Activated CD8-positive, alpha-beta memory T cell treated with anti-CD3 and anti-CD28 coated beads for 4 hours (primary cell): Measurements from ENCODE around the gene LHFPL2.

Experiments used
- DNase-seq, 2 donors: peaks; one replicate each; pipeline ENCODE4 v3.0.0-alpha.2; 2020; ENCODE audit warnings: low read depth in 2 of 2

LHFPL2 gene

GRCh38 chr5:78523314-78524193 lies 125.0 kb downstream of the LHFPL2 start:
- no peak for DNase-seq

- DNase-seq: no peak
Measured at GRCh38 chr5:78522476-78523260, 125.9 kb downstream of the LHFPL2 start.

GRCh38 chr5:78521455-78521854 lies 127.1 kb downstream of the LHFPL2 start:
- DNase-seq: no peak

GRCh38 chr5:78519198-78519941 lies 129.2 kb downstream of the LHFPL2 start:
- DNase-seq: no peak

GRCh38 chr5:78518365-78519197 lies 130.0 kb downstream of the LHFPL2 start:
- no peak for DNase-seq

- DNase-seq: no peak
Measured at GRCh38 chr5:78515670-78516069, 132.9 kb downstream of the LHFPL2 start.

- no peak for DNase-seq
Measured at GRCh38 chr5:78514427-78515330, 133.9 kb downstream of the LHFPL2 start.

GRCh38 chr5:78513441-78513840 lies 135.1 kb downstream of the LHFPL2 start:
- DNase-seq: no peak

- no peak for DNase-seq
Measured at GRCh38 chr5:78512435-78512834, 136.1 kb downstream of the LHFPL2 start.

- no peak for DNase-seq
Measured at GRCh38 chr5:78511121-78511906, 137.3 kb downstream of the LHFPL2 start.

GRCh38 chr5:78509884-78510769 lies 138.4 kb downstream of the LHFPL2 start:
- no peak for DNase-seq

- no peak for DNase-seq
Measured at GRCh38 chr5:78509145-78509865, 139.3 kb downstream of the LHFPL2 start.

- no peak for DNase-seq
Measured at GRCh38 chr5:78508186-78508765, 140.3 kb downstream of the LHFPL2 start.

GRCh38 chr5:78507531-78507930 lies 141.0 kb downstream of the LHFPL2 start:
- no peak for DNase-seq

GRCh38 chr5:78506261-78507024 lies 142.1 kb downstream of the LHFPL2 start:
- no peak for DNase-seq

- no peak for DNase-seq
Measured at GRCh38 chr5:78505860-78506259, 142.7 kb downstream of the LHFPL2 start.
